IMR-90 (cell line): ENCODE measurements around the gene OPCML.

Source experiments
- BHLHE40 ChIP-seq: fragments of 150-350 bp; IDR thresholded peaks from 2 replicates; pipeline ENCODE4 v1.6.1; 2016; ENCODE audit warnings: mild to moderate bottlenecking, low read depth, low read length
- CEBPB ChIP-seq: IDR thresholded peaks from 2 replicates; pipeline ENCODE4 v1.6.1; 2012; ENCODE audit warnings: low read depth, low read length, improper control_type of control experiment
- MAZ ChIP-seq: IDR thresholded peaks from 2 replicates; pipeline ENCODE4 v1.6.1; 2012; ENCODE audit warnings: low read depth, mild to moderate bottlenecking, low read length, improper control_type of control experiment, moderate library complexity, borderline replicate concordance
- MXI1 ChIP-seq: IDR thresholded peaks from 2 replicates; pipeline ENCODE4 v1.6.1; 2012; ENCODE audit warnings: low read depth, mild to moderate bottlenecking, low read length, moderate library complexity, borderline replicate concordance
- POLR2A ChIP-seq: IDR thresholded peaks from 2 replicates; pipeline ENCODE4 v1.6.1; 2012; ENCODE audit warnings: mild to moderate bottlenecking, low read depth, low read length
- RAD21 ChIP-seq: IDR thresholded peaks from 2 replicates; pipeline ENCODE4 v1.6.1; 2012; ENCODE audit warnings: low read length, improper control_type of control experiment
- RCOR1 ChIP-seq: IDR thresholded peaks from 2 replicates; pipeline ENCODE4 v1.6.1; 2012; ENCODE audit warnings: mild to moderate bottlenecking, low read length, improper control_type of control experiment; ENCODE audit not compliant: insufficient replicate concordance
- RFX5 ChIP-seq: IDR thresholded peaks from 2 replicates; pipeline ENCODE4 v1.8.0; 2012; ENCODE audit warnings: low read depth, mild to moderate bottlenecking, low read length, moderate library complexity
- TF ChIP-seq, protein P1 (sequence below): conservative IDR thresholded peaks from 2 replicates; pipeline ENCODE4 v1.5.1; 2012; ENCODE audit warnings: mild to moderate bottlenecking, low read depth, low read length, improper control_type of control experiment

DNA sequence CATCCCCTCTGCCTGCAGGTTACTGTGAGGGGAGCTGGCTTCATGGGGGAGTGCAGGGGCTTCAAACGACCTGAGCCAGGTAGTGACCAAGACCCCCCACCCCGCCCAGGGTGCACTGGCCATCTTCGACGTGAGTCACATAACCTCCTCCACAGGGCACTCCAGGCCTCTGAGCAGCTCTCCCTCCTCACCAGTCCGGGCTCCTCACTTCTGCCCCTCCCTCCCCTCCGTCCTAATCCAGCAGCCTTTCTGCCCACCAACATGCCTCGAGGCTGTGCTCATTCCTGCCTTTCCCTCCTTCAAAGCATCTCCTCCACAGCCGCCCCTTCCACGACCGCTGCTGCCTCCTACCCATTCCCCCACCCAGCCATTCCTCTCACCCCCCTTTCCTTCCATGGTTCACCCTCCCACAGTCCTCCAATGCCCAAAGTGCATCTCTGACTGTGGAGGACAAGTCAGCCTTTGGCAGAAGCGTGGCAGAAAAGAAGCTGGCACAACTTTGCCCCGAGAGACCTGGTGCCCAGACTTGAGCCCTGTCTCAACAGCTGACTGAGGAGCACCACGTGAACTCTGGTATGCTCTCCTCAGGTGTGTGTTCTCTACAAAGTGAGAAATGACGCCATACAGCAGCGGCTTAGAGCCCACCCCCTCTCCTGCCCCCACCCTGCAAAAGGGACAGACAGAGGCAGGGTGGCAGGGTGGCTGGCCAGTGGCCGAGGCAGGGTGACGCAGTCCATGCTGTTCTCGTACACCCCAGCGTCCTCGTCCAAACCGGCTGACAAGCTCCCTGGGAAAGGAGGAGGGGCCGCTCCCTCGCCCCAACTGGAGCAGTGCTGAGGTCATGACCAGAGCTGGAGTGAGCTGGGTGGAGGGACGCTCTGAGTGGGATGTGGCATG lies 30.4 kb downstream of the OPCML start:
- TF ChIP-seq, protein P1, sequence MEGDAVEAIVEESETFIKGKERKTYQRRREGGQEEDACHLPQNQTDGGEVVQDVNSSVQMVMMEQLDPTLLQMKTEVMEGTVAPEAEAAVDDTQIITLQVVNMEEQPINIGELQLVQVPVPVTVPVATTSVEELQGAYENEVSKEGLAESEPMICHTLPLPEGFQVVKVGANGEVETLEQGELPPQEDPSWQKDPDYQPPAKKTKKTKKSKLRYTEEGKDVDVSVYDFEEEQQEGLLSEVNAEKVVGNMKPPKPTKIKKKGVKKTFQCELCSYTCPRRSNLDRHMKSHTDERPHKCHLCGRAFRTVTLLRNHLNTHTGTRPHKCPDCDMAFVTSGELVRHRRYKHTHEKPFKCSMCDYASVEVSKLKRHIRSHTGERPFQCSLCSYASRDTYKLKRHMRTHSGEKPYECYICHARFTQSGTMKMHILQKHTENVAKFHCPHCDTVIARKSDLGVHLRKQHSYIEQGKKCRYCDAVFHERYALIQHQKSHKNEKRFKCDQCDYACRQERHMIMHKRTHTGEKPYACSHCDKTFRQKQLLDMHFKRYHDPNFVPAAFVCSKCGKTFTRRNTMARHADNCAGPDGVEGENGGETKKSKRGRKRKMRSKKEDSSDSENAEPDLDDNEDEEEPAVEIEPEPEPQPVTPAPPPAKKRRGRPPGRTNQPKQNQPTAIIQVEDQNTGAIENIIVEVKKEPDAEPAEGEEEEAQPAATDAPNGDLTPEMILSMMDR, result no peak
- TF ChIP-seq POLR2A (no peak), MXI1 (no peak), RFX5 (no peak), BHLHE40 (no peak), RCOR1 (no peak), CEBPB (no peak), MAZ (no peak), RAD21 (no peak)
